ENCODE results near the gene SMIM1. TPM values are rescaled to one million over a fixed set of nuclear protein-coding genes. Genes with fewer than 3 reads are reported as not detected.

SMIM1 gene
- total and polyA plus RNA-seq, 2 donors (not counting 3 experiments of a cell fraction or from before 2014, with no cell fraction given): 1.4 to 2.9 TPM

GRCh38 chr1:3744646-3745045, 27.9 kb upstream of the SMIM1 start:
- no peak overlapping the region for H3K4me2 ChIP-seq (ENCODE audit: insufficient read depth, low read length)
- H3K27ac ChIP-seq (ENCODE audit: insufficient read depth, low read depth, low read length): no peak overlapping the region
- no peaks in the 10 kb centered on the region for H3K9me3 ChIP-seq (replicated peaks; ENCODE audit: control insufficient read depth, insufficient read depth, low read length)
- FAIRE-seq (no peak), DNase-seq (ENCODE audit: low read depth, low spot score) (no peak)
- ChIA-PET POLR2A (no interaction called here), CTCF (interaction anchor here (3.7 kb wide), 1 partner anchor 20 kb away, joined by 11 read pairs; no protein-coding TSS in a partner anchor)
- no peaks in the 10 kb centered on the region for H3K9me1 ChIP-seq (replicated peaks; ENCODE audit: control insufficient read depth, extremely low read depth, insufficient read depth, low read length)
- H3K4me3 ChIP-seq (replicated peaks in 1 of 3; ENCODE audit: insufficient read depth in 1 of 3, low read depth in 1 of 3, low read length in 3 of 3): no peak overlapping the region
- H2AFZ ChIP-seq (ENCODE audit: low read depth, low read length): no peak overlapping the region
- dilution Hi-C loops (cut with MboI; ENCODE audit: extremely low pct_ligation_motif_present, low sequenced_read_pairs): no loop called here
- H3K36me3 ChIP-seq (ENCODE audit: control insufficient read depth in 2 of 2, extremely low read depth in 1 of 2, insufficient read depth in 2 of 2, low read length in 2 of 2): peaks cover 0 to 16% of the 10 kb centered on the region in 2 experiments
- intact Hi-C loops (cut with micrococcal nuclease): no loop called here
- peaks cover 5% of the 10 kb centered on the region for H3K79me2 ChIP-seq (ENCODE audit: control insufficient read depth, insufficient read depth, low read length)
- BruUV-seq (replicated peaks): no TSS peak
- H3K4me1 ChIP-seq (ENCODE audit: control insufficient read depth, extremely low read depth, insufficient read depth, low read length): peaks cover 11% of the 10 kb centered on the region
- TF ChIP-seq MYC (IDR thresholded peaks at IDR 0.05; ENCODE audit: low read depth, low read length) (no peak), FOS (IDR thresholded peaks at IDR 0.05; ENCODE audit: borderline replicate concordance, insufficient read depth, low read length) (no peak), POLR2A (IDR thresholded peaks at IDR 0.05; ENCODE audit: low read depth, low read length) (no peak), JUN (IDR thresholded peaks at IDR 0.05; ENCODE audit: borderline replicate concordance, insufficient read depth, insufficient read length, low read depth) (no peak), MAX (IDR thresholded peaks at IDR 0.05; ENCODE audit: insufficient read depth, insufficient read length) (no peak), GATA2 (IDR thresholded peaks at IDR 0.05; ENCODE audit: insufficient read depth, insufficient read length, low read depth, low read length) (no peak), EZH2 (IDR thresholded peaks at IDR 0.05; ENCODE audit: borderline replicate concordance, low read depth, low read length, severe bottlenecking) (no peak), POLR2AphosphoS5 (IDR thresholded peaks at IDR 0.05; ENCODE audit: insufficient read depth, low read depth, low read length) (no peak)
- TF ChIP-seq, protein P1, sequence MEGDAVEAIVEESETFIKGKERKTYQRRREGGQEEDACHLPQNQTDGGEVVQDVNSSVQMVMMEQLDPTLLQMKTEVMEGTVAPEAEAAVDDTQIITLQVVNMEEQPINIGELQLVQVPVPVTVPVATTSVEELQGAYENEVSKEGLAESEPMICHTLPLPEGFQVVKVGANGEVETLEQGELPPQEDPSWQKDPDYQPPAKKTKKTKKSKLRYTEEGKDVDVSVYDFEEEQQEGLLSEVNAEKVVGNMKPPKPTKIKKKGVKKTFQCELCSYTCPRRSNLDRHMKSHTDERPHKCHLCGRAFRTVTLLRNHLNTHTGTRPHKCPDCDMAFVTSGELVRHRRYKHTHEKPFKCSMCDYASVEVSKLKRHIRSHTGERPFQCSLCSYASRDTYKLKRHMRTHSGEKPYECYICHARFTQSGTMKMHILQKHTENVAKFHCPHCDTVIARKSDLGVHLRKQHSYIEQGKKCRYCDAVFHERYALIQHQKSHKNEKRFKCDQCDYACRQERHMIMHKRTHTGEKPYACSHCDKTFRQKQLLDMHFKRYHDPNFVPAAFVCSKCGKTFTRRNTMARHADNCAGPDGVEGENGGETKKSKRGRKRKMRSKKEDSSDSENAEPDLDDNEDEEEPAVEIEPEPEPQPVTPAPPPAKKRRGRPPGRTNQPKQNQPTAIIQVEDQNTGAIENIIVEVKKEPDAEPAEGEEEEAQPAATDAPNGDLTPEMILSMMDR (IDR thresholded peaks at IDR 0.05; ENCODE audit: extremely low read depth in 1 of 2, insufficient read depth in 1 of 2, low read depth in 1 of 2, low read length in 2 of 2): no peak
- no peak overlapping the region for H3K9ac ChIP-seq (replicated peaks; ENCODE audit: extremely low read depth, insufficient read depth, low read length)
- H4K20me1 ChIP-seq (replicated peaks; ENCODE audit: control insufficient read depth, extremely low read depth, insufficient read depth, low read length): no peaks in the 10 kb centered on the region
- H3K27me3 ChIP-seq (ENCODE audit: control insufficient read depth in 2 of 2, insufficient read depth in 2 of 2, low read length in 2 of 2): no peaks in the 10 kb centered on the region

Data from endothelial cell of umbilical vein (primary cell).